ENCODE results near the gene CNBP.

- TF ChIP-seq GATA2 (IDR thresholded peaks at IDR 0.05; ENCODE audit: low read depth, low read length): no peak
- no peak for TF ChIP-seq GATA3 (IDR thresholded peaks at IDR 0.05; ENCODE audit: low read depth, low read length)
Measured at GRCh38 chr3:129211345-129211744, 27.6 kb upstream of the CNBP start.
